ENCODE data around the gene USF3.

The USF3 gene

GRCh38 chr3:113731694-113732093 lies 35.3 kb upstream of the USF3 start:
- peak overlapping the region; percentile 3 for H3K27ac ChIP-seq (ENCODE audit: low read depth, low read length)
- no peak overlapping the region for H3K4me3 ChIP-seq (ENCODE audit: low read depth in 1 of 5, low read length in 5 of 5)
- H3K36me3 ChIP-seq (ENCODE audit: control insufficient read depth in 5 of 5, insufficient read depth in 5 of 5, low read length in 5 of 5) = peaks cover 0 to 8% (median 3%) of the 10 kb centered on the region in 5 donors
- no peaks in the 10 kb centered on the region for H3K9me3 ChIP-seq (ENCODE audit: control insufficient read depth in 5 of 5, low read length in 5 of 5)
- H3K27me3 ChIP-seq (ENCODE audit: control insufficient read depth in 5 of 5, insufficient read depth in 4 of 5, low read length in 5 of 5) = no peaks in the 10 kb centered on the region
- no peak overlapping the region for H3K9ac ChIP-seq (ENCODE audit: low read length in 5 of 5)
- H3K4me1 ChIP-seq (ENCODE audit: control insufficient read depth in 5 of 5, insufficient read depth in 5 of 5, low read length in 5 of 5) = peaks cover 0 to 8% (median 5%) of the 10 kb centered on the region in 5 donors

DNA sequence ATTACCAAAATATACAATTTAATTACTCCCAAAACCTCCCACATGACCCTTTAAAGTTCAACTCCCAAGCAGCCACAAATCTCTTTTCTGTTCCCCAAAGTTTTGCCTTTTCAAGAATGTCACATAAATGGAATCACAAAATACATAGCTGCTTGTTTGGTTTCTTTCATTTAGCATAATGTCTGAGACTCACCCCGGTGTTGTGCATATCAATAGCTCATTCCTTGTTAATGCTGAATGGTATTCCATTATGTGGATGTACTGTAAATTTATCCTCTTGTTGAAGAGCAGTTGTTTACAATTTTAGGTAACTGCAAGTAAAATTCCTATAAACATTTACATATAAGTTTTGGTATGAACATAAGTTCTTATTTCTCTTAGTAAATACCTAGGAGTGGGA lies 34.1 kb upstream of the USF3 start:
- H3K9ac ChIP-seq (ENCODE audit: low read length in 5 of 5) = no peak overlapping the region
- no peak overlapping the region for H3K27ac ChIP-seq (ENCODE audit: low read depth, low read length)
- no peaks in the 10 kb centered on the region for H3K27me3 ChIP-seq (ENCODE audit: control insufficient read depth in 5 of 5, insufficient read depth in 4 of 5, low read length in 5 of 5)
- H3K4me3 ChIP-seq (ENCODE audit: low read depth in 1 of 5, low read length in 5 of 5) = no peak overlapping the region
- no peaks in the 10 kb centered on the region for H3K9me3 ChIP-seq (ENCODE audit: control insufficient read depth in 5 of 5, low read length in 5 of 5)
- no peaks in the 10 kb centered on the region for H3K4me1 ChIP-seq (ENCODE audit: control insufficient read depth in 5 of 5, insufficient read depth in 5 of 5, low read length in 5 of 5)
- peaks cover 0 to 8% (median 3%) of the 10 kb centered on the region in 5 donors for H3K36me3 ChIP-seq (ENCODE audit: control insufficient read depth in 5 of 5, insufficient read depth in 5 of 5, low read length in 5 of 5)

GRCh38 chr3:113728661-113729060 lies 32.2 kb upstream of the USF3 start:
- H3K27ac ChIP-seq (ENCODE audit: low read depth, low read length) = no peak overlapping the region
- H3K4me1 ChIP-seq (ENCODE audit: control insufficient read depth in 5 of 5, insufficient read depth in 5 of 5, low read length in 5 of 5) = no peaks in the 10 kb centered on the region
- H3K9ac ChIP-seq (ENCODE audit: low read length in 5 of 5) = no peak overlapping the region
- H3K4me3 ChIP-seq (ENCODE audit: low read depth in 1 of 5, low read length in 5 of 5) = no peak overlapping the region
- H3K36me3 ChIP-seq (ENCODE audit: control insufficient read depth in 5 of 5, insufficient read depth in 5 of 5, low read length in 5 of 5) = peaks cover 0 to 8% (median 3%) of the 10 kb centered on the region in 5 donors
- H3K27me3 ChIP-seq (ENCODE audit: control insufficient read depth in 5 of 5, insufficient read depth in 4 of 5, low read length in 5 of 5) = no peaks in the 10 kb centered on the region
- no peaks in the 10 kb centered on the region for H3K9me3 ChIP-seq (ENCODE audit: control insufficient read depth in 5 of 5, low read length in 5 of 5)

- Histone ChIP-seq H3K9ac (ENCODE audit: low read length in 5 of 5) (no peak overlapping the region), H3K36me3 (ENCODE audit: control insufficient read depth in 5 of 5, insufficient read depth in 5 of 5, low read length in 5 of 5) (peaks cover 15 to 34% (median 28%) of the 10 kb centered on the region in 5 donors), H3K27me3 (ENCODE audit: control insufficient read depth in 5 of 5, insufficient read depth in 4 of 5, low read length in 5 of 5) (no peaks in the 10 kb centered on the region), H3K9me3 (ENCODE audit: control insufficient read depth in 5 of 5, low read length in 5 of 5) (no peaks in the 10 kb centered on the region), H3K27ac (ENCODE audit: low read depth, low read length) (no peak overlapping the region), H3K4me1 (ENCODE audit: control insufficient read depth in 5 of 5, insufficient read depth in 5 of 5, low read length in 5 of 5) (peaks cover 0 to 18% (median 7%) of the 10 kb centered on the region in 5 donors), H3K4me3 (ENCODE audit: low read depth in 1 of 5, low read length in 5 of 5) (no peak overlapping the region)
Measured at GRCh38 chr3:113721636-113722035, 25.2 kb upstream of the USF3 start.

DNA sequence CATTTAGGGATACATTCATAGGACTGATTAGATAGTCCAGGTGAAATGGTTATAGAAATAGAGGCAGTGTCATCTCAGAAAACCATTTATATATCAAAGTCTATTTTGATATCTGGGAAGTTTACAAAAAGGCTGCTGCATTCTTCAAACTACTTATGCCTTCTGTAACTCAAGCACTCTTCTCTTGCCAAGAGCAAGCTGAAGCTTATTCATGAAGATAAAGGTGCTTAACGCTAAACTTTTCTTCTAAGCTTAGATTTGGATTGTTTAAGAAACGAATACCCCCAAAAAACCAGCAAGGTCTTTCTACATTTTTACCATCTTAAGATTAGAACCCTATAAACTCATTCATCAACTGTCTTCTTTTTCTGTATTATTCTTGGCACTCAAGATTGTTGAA lies 23.3 kb upstream of the USF3 start:
- no peaks in the 10 kb centered on the region for H3K9me3 ChIP-seq (ENCODE audit: control insufficient read depth in 5 of 5, low read length in 5 of 5)
- no peak overlapping the region for H3K4me3 ChIP-seq (ENCODE audit: low read depth in 1 of 5, low read length in 5 of 5)
- H3K4me1 ChIP-seq (ENCODE audit: control insufficient read depth in 5 of 5, insufficient read depth in 5 of 5, low read length in 5 of 5) = peaks cover 0 to 35% (median 19%) of the 10 kb centered on the region in 5 donors
- peaks cover 15 to 34% (median 28%) of the 10 kb centered on the region in 5 donors for H3K36me3 ChIP-seq (ENCODE audit: control insufficient read depth in 5 of 5, insufficient read depth in 5 of 5, low read length in 5 of 5)
- no peak overlapping the region for H3K27ac ChIP-seq (ENCODE audit: low read depth, low read length)
- H3K27me3 ChIP-seq (ENCODE audit: control insufficient read depth in 5 of 5, insufficient read depth in 4 of 5, low read length in 5 of 5) = no peaks in the 10 kb centered on the region
- no peak overlapping the region for H3K9ac ChIP-seq (ENCODE audit: low read length in 5 of 5)

GRCh38 chr3:113719294-113719693 lies 22.9 kb upstream of the USF3 start:
- H3K27ac ChIP-seq (ENCODE audit: low read depth, low read length) = peak overlapping the region; percentile 86
- peaks cover 0 to 38% (median 21%) of the 10 kb centered on the region in 5 donors for H3K4me1 ChIP-seq (ENCODE audit: control insufficient read depth in 5 of 5, insufficient read depth in 5 of 5, low read length in 5 of 5)
- no peaks in the 10 kb centered on the region for H3K9me3 ChIP-seq (ENCODE audit: control insufficient read depth in 5 of 5, low read length in 5 of 5)
- H3K9ac ChIP-seq (ENCODE audit: low read length in 5 of 5) = no peak overlapping the region
- peaks cover 15 to 34% (median 26%) of the 10 kb centered on the region in 5 donors for H3K36me3 ChIP-seq (ENCODE audit: control insufficient read depth in 5 of 5, insufficient read depth in 5 of 5, low read length in 5 of 5)
- H3K4me3 ChIP-seq (ENCODE audit: low read depth in 1 of 5, low read length in 5 of 5) = no peak overlapping the region
- no peaks in the 10 kb centered on the region for H3K27me3 ChIP-seq (ENCODE audit: control insufficient read depth in 5 of 5, insufficient read depth in 4 of 5, low read length in 5 of 5)

DNA sequence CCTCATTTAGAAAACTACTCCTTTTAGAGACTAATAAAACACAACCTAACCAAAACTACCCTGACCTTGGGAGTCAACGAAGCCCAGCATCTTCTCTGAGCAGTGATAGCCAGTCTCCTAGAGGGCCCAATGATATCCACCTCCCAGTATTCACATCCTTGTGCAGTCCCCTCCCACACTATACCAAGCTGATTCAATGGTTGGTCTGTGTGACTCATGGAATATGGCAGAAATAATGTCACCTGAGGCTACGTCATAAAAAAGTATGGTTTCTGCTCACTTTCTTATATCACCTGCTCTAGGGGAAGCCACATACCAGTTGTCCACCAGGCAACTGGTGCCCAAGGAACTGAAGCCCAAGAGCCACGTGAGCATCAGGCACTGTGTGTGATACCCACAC lies 21.4 kb upstream of the USF3 start:
- Histone ChIP-seq H3K9ac (ENCODE audit: low read length in 5 of 5) (no peak overlapping the region), H3K27me3 (ENCODE audit: control insufficient read depth in 5 of 5, insufficient read depth in 4 of 5, low read length in 5 of 5) (no peaks in the 10 kb centered on the region), H3K4me1 (ENCODE audit: control insufficient read depth in 5 of 5, insufficient read depth in 5 of 5, low read length in 5 of 5) (peaks cover 0 to 38% (median 21%) of the 10 kb centered on the region in 5 donors), H3K9me3 (ENCODE audit: control insufficient read depth in 5 of 5, low read length in 5 of 5) (no peaks in the 10 kb centered on the region), H3K27ac (ENCODE audit: low read depth, low read length) (peak overlapping the region; percentile 86), H3K36me3 (ENCODE audit: control insufficient read depth in 5 of 5, insufficient read depth in 5 of 5, low read length in 5 of 5) (peaks cover 10 to 28% (median 23%) of the 10 kb centered on the region in 5 donors), H3K4me3 (ENCODE audit: low read depth in 1 of 5, low read length in 5 of 5) (no peak overlapping the region)

- no peaks in the 10 kb centered on the region for H3K27me3 ChIP-seq (ENCODE audit: control insufficient read depth in 5 of 5, insufficient read depth in 4 of 5, low read length in 5 of 5)
- no peak overlapping the region for H3K4me3 ChIP-seq (ENCODE audit: low read depth in 1 of 5, low read length in 5 of 5)
- peak overlapping the region; percentile 86 for H3K27ac ChIP-seq (ENCODE audit: low read depth, low read length)
- peaks cover 10 to 26% (median 20%) of the 10 kb centered on the region in 5 donors for H3K36me3 ChIP-seq (ENCODE audit: control insufficient read depth in 5 of 5, insufficient read depth in 5 of 5, low read length in 5 of 5)
- H3K9me3 ChIP-seq (ENCODE audit: control insufficient read depth in 5 of 5, low read length in 5 of 5) = no peaks in the 10 kb centered on the region
- peaks cover 0 to 38% (median 21%) of the 10 kb centered on the region in 5 donors for H3K4me1 ChIP-seq (ENCODE audit: control insufficient read depth in 5 of 5, insufficient read depth in 5 of 5, low read length in 5 of 5)
- H3K9ac ChIP-seq (ENCODE audit: low read length in 5 of 5) = no peak overlapping the region
Measured at GRCh38 chr3:113717308-113717707, 20.9 kb upstream of the USF3 start.

- peaks cover 0 to 38% (median 21%) of the 10 kb centered on the region in 5 donors for H3K4me1 ChIP-seq (ENCODE audit: control insufficient read depth in 5 of 5, insufficient read depth in 5 of 5, low read length in 5 of 5)
- peaks cover 0 to 6% (median 2%) of the 10 kb centered on the region in 5 donors for H3K36me3 ChIP-seq (ENCODE audit: control insufficient read depth in 5 of 5, insufficient read depth in 5 of 5, low read length in 5 of 5)
- H3K27ac ChIP-seq (ENCODE audit: low read depth, low read length) = no peak overlapping the region
- H3K4me3 ChIP-seq (ENCODE audit: low read depth in 1 of 5, low read length in 5 of 5) = no peak overlapping the region
- H3K9me3 ChIP-seq (ENCODE audit: control insufficient read depth in 5 of 5, low read length in 5 of 5) = no peaks in the 10 kb centered on the region
- H3K27me3 ChIP-seq (ENCODE audit: control insufficient read depth in 5 of 5, insufficient read depth in 4 of 5, low read length in 5 of 5) = no peaks in the 10 kb centered on the region
- no peak overlapping the region for H3K9ac ChIP-seq (ENCODE audit: low read length in 5 of 5)
Measured at GRCh38 chr3:113714702-113715101, 18.3 kb upstream of the USF3 start.

DNA sequence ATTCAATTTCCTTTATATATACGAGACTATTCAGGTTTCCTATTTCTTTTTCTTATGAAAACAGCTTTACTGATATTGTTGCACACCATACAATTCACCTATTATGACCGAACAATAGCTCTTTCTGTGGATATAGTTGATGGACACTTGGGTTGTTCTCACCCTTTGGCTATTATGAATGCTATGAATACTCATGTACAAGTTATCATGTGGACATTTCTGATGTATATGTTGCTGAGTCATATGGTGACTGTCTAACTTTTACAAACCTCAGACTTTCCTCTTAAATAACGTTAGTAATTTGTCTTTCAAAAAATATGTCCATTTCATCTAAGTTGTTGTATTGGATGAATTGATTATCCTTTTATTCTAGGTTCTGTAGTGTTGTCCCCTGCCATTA lies 15.7 kb upstream of the USF3 start:
- H3K9ac ChIP-seq (ENCODE audit: low read length in 5 of 5) = no peak overlapping the region
- peaks cover 0 to 27% (median 14%) of the 10 kb centered on the region in 5 donors for H3K4me1 ChIP-seq (ENCODE audit: control insufficient read depth in 5 of 5, insufficient read depth in 5 of 5, low read length in 5 of 5)
- H3K36me3 ChIP-seq (ENCODE audit: control insufficient read depth in 5 of 5, insufficient read depth in 5 of 5, low read length in 5 of 5) = no peaks in the 10 kb centered on the region
- H3K27me3 ChIP-seq (ENCODE audit: control insufficient read depth in 5 of 5, insufficient read depth in 4 of 5, low read length in 5 of 5) = no peaks in the 10 kb centered on the region
- no peak overlapping the region for H3K4me3 ChIP-seq (ENCODE audit: low read depth in 1 of 5, low read length in 5 of 5)
- H3K27ac ChIP-seq (ENCODE audit: low read depth, low read length) = no peak overlapping the region
- H3K9me3 ChIP-seq (ENCODE audit: control insufficient read depth in 5 of 5, low read length in 5 of 5) = no peaks in the 10 kb centered on the region

- Histone ChIP-seq H3K4me1 (ENCODE audit: control insufficient read depth in 5 of 5, insufficient read depth in 5 of 5, low read length in 5 of 5) (no peaks in the 10 kb centered on the region), H3K36me3 (ENCODE audit: control insufficient read depth in 5 of 5, insufficient read depth in 5 of 5, low read length in 5 of 5) (no peaks in the 10 kb centered on the region), H3K27ac (ENCODE audit: low read depth, low read length) (no peak overlapping the region), H3K9me3 (ENCODE audit: control insufficient read depth in 5 of 5, low read length in 5 of 5) (no peaks in the 10 kb centered on the region), H3K4me3 (ENCODE audit: low read depth in 1 of 5, low read length in 5 of 5) (no peak overlapping the region), H3K27me3 (ENCODE audit: control insufficient read depth in 5 of 5, insufficient read depth in 4 of 5, low read length in 5 of 5) (no peaks in the 10 kb centered on the region), H3K9ac (ENCODE audit: low read length in 5 of 5) (no peak overlapping the region)
Measured at GRCh38 chr3:113707835-113708234, 11.4 kb upstream of the USF3 start.

Data from subcutaneous abdominal adipose tissue (tissue), 5 donors.